GM21576 (cell line): ENCODE results near the gene ATF4.
"Not testable (repeated sequence)": the region's sequence is repeated elsewhere in the genome, so short reads cannot be mapped to it uniquely, and the experiment has no call there.

ENCODE experiments used
- ATAC-seq: cut with Tn5 transposase; IDR thresholded peaks from one replicate; pipeline ENCODE4 v1.9.1; 2021; ENCODE audit warnings: mild to moderate bottlenecking, moderate library complexity; ENCODE audit not compliant: unreplicated experiment

ATF4 gene

DNA sequence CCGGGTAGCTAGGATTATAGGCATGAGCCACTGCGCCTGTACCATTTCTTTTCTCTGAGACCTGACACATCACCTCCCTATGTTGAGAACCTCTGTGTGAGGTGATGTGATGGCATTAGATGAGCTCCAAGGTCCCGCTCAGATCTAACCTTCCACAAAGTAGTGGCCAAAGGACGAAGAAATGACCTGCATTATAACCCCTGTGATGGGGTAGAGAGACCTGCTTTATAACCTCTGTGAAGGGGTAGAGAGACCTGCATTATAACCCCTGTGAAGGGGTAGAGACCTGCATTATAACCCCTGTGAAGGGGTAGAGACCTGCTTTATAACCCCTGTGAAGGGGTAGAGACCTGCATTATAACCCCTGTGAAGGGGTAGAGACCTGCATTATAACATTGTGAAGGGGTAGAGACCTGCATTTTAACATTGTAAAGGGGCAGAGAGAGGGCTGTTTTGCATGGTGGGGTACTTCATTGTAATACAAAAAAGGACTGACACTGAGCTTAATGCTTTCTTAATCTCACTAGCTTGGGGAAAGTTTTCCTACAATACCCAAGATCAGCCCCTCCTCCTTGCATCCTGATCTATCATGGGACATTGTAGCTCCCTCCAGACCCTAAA lies 9.7 kb upstream of the ATF4 start:
- ATAC-seq = no peak

DNA sequence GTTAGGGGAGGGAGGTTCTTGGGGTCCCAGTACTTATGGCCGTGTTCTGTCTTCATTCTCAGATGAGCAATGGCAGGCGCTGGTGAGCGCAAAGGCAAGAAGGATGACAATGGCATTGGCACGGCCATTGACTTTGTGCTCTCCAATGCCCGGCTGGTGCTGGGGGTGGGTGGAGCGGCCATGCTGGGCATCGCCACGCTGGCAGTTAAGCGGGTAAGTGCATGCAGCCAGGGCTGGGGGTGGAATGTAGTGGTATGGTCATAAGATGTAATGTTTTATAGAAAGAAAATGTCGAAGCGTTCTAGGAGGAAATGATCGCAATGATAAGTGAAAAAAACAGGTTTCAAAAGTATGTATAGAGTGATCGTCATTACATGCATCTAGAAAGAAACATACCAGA lies 9.1 kb upstream of the ATF4 start:
- no peak for ATAC-seq

DNA sequence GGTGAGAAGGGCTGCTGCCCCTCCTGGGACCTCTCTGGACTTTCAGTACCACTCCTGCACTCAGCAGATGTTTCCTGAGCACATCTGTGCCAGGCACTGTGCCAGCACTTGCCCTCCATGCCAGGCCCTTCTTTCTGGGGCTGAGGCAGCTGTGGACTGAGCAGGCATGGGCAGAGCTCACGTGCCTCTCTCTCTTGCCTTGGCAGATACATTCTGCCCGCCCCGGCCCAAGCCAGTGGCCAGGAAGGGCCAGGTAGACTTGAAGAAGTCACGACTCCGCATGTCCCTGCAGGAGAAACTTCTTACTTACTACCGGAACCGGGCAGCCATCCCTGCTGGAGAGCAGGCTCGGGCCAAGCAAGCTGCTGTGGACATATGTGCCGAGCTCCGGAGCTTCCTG lies 8.3 kb upstream of the ATF4 start:
- ATAC-seq = no peak

DNA sequence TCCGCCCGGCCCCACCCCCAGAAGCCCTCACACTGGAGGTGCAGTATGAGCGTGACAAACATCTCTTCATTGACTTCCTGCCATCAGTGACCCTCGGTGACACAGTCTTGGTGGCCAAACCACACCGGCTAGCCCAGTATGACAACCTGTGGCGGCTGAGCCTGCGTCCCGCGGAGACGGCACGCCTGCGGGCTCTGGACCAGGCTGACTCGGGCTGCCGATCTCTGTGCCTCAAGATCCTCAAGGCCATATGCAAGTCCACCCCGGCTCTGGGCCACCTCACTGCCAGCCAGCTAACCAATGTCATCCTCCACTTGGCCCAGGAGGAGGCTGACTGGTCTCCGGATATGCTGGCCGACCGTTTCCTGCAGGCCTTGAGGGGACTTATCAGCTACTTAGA lies 6.6 kb upstream of the ATF4 start:
- no peak for ATAC-seq

DNA sequence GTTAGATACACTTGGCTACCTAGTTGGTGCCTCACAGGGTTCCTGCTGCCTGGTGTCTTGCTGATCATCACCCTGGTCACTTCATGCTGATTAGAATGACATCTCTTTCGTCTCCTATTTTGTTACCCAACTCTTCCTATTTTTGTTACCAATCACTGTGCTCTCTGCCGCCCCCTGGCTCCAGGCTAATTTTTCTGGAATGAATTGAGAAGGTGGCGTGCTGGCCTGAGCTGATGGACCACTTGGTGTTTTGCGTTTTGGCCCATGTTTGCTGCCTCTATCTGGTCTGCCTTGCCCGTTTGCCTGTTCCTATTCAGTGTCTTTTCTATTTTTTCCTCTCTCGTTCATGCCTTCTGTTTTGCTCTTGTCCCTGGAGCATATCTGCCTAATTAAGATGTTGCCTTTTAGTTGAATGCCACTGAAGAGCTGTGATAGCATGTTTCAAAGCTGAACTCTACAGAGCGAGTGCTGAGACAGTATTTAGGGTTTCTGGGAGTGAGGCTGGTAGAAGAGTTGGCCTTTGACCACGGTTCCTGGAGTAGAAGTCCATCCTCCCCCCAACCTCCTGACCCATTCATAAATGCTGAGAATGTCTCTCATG lies 5.9 kb upstream of the ATF4 start:
- no peak for ATAC-seq

DNA sequence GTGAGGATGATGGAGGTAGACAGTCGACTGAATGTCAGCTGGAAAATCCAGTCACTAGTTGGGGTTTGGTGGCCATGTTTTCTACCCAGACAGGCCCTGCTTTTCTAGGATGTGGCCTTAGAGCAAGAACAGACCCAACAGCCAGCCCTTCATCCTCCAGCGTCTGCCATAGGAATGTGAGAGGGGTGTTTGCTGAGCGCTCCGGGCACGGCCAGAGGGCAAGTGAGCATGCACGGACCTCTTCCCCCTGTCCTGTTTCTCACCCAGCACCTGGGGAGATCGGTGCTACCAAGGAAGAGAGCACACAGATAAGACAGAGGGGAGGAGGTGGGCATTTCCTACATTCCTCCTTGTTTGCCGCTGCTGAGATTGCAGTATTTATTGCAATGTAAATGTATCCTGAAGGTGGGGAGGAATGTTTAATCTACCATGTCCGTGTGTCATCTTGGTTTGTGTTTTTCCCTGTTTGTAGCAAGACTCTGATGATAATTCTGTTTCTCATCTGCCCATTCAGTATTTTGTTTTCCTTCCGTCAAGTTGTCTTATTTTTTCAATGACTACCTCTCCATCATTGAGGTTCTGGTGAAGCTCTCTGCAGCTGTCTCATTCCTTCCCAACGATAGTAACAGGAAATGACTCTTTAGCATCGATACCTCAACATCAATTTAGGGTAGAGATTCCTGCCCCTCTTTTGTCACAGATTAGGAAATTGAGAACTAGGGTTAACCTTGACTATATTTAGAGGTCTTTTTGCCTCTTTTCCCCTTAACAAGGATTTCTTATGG lies 4.9 kb upstream of the ATF4 start:
- no peak for ATAC-seq

DNA sequence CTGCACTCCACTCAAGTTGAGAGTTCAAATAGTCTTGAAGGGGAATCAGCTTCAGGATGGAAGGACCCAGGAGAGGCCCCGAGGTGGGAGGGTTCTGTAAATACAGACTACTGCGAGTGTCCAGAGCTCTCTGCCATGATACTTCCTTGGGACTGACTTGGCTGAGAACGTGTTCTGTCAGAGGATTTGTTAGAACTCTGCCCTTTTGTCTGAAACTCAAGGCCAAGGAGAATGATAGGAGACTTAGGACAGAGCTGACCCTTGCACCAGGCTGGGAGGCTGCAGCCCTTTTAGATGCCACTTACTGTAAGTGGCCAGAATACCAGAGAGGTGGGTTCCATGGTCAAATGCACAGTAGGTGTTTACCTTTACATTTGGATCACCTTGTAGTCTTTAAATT lies 2.9 kb upstream of the ATF4 start:
- ATAC-seq = no peak

DNA sequence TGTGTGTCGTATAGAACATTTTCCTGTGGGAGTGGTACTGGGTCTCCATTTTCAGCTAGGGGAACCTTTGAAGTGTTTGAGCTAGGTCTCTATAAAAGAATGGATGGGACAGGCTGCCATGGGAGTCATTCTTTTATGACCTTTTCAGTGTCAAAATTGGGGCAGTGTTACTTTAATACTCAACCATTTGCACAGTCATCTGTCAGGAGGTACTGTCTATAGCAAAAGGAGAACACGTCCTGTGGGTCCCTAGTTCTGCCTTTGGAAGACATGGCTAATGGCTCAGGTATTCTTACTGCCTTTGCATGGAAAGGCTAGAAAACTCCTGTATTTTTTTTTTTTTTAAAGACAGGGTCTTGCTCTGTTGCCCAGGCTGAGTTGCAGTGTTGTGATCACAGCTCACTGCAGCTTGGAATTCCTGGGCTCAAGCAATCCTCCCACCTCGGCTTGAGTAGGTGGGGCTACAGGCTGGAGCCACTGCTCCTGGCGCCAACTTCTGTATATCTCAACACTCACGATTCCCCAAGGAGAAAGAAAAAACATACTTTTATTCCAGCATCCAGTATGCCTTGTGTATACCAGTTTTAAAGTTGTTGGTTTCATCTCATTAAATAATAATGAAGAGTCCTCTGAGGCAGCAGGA lies 2.1 kb upstream of the ATF4 start:
- ATAC-seq = no peak

DNA sequence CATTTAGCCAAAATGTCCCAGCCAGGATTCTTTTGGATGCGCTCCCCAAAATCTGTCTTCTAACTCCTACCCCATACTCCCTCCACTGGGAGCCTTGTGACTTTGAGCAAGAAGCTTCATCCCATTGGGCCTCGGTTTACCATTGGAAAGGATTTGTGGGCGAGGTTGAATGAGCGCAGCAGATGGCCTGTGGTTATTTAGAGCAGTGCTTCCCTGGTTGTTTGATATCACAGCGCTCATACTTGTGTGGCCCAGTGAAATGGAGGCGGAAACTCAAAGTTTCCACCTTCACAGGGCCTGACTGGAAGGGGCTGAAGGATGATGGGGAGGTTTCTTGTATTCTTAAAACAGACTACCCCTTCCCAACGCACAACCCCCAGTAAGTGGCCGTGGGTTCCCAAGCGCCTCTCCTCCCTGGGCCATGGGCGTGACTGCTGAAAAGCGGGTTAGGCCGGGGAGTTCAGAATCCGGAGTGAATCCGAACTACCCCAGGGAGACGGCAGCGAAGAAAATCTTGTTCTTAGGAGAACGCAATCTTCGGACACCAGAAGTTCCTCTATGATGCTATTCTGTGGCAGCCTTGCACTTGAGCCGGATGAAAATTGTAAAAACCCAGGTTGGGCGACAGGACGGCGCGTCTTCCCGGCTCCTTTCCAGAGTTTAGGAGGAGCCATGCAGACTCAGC lies 1.2 kb upstream of the ATF4 start:
- ATAC-seq = no peak

DNA sequence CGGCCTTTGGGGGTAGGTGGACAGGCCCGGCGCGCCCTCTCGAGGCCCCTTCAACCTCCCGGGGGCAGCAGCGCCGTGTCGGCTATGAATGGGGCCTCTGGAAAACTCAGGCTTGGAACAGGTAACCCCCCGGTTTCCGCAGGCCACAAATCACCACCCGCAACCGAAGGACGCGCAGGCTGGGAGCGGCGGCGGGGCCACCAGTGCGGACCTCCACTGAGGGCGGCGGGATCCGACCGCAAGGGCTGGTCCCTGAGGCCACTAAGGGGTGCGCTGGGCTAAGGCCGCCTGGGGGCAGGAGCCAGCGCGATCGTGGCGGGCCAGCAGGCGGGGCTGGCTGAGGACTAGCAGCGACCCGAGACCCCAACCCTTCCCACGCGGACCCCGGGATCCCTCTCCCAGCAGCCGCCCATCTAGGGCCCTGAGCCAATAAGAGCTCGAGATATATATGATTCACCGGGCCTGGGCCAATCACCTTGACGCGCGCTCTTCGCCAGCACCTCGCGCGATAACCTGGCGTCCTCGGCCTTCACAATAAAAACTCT lies 609 bp upstream of the ATF4 start:
- ATAC-seq = peak; percentile 66

DNA sequence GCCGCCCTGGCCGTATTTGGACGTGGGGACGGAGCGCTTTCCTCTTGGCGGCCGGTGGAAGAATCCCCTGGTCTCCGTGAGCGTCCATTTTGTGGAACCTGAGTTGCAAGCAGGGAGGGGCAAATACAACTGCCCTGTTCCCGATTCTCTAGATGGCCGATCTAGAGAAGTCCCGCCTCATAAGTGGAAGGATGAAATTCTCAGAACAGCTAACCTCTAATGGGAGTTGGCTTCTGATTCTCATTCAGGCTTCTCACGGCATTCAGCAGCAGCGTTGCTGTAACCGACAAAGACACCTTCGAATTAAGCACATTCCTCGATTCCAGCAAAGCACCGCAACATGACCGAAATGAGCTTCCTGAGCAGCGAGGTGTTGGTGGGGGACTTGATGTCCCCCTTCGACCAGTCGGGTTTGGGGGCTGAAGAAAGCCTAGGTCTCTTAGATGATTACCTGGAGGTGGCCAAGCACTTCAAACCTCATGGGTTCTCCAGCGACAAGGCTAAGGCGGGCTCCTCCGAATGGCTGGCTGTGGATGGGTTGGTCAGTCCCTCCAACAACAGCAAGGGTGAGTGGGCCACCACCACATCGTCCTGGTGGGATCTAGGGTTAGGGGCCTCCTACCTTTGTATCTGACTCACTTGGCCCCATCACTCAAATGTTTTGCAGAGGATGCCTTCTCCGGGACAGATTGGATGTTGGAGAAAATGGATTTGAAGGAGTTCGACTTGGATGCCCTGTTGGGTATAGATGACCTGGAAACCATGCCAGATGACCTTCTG lies 934 bp downstream of the ATF4 start:
- ATAC-seq = not testable (repeated sequence)

DNA sequence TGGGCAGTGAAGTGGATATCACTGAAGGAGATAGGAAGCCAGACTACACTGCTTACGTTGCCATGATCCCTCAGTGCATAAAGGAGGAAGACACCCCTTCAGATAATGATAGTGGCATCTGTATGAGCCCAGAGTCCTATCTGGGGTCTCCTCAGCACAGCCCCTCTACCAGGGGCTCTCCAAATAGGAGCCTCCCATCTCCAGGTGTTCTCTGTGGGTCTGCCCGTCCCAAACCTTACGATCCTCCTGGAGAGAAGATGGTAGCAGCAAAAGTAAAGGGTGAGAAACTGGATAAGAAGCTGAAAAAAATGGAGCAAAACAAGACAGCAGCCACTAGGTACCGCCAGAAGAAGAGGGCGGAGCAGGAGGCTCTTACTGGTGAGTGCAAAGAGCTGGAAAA lies 1.7 kb downstream of the ATF4 start:
- not testable (repeated sequence) for ATAC-seq

DNA sequence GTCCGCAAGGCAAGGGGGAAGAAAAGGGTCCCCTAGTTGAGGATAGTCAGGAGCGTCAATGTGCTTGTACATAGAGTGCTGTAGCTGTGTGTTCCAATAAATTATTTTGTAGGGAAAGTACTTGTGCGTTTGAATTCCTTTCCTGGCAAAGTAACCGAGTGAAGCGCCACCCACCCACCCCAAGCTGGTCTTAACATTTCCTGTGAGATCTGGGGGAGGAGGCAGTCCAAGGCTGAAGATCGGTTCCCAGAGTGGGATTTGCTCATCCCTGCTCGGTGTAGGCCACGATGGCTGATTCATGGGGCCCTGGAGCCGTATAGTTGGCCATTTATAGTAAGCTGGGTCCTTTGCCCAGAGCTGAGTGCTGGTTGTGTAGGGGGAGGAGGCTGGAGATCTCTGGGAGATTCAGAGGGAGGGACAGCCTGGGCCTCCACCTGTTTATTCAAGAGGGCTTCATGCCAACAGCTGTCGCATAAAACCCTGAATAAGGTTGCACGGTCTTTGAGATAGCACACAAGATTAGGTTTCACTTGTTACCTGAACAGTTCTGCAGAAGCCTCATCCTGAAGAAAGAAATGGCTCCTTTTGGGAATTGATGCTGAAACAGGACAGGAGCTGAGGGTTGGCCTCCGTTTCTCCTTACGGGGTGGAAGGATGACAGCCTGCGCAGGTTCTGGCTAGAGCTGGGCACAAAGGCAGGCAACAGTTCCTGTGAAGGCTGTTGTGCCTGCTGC lies 2.4 kb downstream of the ATF4 start:
- no peak for ATAC-seq

DNA sequence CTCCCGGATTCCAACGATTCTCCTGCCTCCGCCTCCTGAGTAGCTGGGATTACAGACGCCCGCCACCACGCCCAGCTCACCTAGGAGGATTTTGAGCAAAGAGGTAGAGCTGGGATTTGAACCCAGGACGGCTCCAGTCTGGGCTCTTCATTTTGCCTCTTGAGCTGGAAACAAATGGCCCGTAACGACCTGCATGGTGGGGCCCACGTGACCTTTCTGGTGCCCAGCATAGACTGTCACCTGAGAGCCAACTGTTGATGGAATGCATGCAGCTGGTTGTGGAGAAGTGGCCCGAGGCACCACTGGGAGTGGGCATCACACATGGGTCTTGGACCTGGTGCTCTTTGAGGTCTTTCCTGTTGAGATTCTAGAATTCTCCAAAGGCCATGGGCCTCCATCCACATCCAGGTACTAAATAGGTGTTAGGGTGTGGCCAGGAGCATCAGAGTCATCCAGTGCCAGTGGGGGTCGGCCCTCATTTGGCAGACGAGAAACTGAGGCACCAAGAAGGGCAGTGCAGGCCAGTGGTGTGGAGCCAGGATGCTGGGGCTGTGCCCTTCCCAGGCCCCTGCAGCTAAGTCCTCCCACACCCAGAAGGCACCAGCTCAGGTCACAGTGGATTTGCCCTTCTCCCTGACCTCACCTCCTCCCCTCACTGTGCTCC lies 3.9 kb downstream of the ATF4 start:
- no peak for ATAC-seq

DNA sequence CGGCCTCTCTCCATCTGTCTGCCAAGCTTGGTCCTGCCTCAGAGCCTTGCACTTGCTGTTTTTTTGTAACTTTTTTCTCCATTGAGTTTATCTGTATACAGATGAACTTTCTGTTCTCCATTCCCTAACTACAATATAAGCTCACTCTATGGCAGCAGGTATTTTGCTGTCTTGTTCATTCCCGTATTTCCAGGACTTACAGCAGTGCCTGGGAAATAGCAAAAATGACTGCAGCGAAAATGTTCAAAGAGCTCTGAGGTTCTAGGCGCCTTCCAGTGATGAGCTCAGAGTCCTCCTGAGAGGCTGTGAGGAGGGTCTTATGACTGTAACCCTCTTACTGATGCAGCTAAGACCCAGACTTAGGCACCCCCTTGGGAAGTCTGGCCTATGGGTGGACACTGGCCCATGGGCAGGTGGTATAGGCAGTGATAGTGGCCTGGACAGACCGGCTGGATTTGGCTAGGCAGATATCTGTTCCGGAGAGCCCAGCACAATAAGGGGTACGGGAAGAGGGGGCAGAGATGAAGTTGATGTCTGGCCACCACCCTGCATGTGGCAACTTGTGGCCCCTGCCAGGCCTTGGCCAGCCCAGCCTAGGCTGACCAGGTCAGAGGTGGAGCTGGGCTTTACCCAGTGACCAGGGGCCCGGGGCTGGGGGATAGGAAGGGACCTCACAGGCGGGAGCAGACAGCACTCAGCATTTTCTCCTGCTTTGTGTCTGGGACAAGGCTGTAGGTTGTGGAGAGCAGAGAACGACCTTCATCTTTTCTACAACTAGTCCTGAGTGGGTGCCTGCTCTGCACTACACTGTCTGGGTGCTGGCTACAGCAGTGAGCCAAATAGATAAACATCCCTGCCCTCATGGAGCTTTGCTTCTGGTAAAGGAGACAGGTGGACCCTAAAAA lies 4.6 kb downstream of the ATF4 start:
- ATAC-seq = no peak

DNA sequence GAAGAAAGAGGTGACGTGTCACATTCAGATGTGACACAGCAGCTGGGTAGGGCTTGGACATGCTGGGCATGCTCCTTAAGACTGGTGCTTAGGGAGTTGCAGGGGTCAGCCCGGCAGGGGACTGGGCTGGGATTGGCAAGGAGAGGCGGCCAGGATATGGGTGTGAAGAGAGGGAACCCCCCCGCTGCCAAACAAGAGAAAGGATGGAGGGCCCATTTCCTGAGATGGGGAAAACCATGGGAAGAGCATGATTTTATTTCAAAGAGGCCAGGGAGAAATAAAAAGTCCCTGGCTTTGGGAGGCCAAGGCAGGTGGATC lies 5.3 kb downstream of the ATF4 start:
- no peak for ATAC-seq

DNA sequence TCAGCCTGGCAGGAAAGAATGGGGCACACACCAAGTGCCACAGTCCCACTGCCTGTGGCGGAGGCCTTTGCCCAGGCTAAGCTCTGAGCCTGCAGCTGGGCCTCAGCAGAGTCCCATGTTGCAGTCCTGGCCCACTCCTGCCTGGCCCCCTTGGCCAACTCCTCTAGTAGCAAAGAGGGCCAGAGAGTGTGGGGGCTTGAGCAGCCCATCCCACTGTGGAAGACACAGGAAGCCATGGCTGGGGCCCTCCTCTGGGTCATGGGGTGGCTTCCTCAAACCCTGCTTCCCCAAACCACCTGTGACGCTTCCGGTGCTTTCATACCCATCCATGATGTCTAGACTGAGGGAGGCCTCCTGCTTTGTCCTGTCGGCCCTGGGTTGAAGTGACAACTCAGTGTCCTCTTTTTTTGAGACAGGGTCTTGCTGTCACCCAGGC lies 6.4 kb downstream of the ATF4 start:
- no peak for ATAC-seq

DNA sequence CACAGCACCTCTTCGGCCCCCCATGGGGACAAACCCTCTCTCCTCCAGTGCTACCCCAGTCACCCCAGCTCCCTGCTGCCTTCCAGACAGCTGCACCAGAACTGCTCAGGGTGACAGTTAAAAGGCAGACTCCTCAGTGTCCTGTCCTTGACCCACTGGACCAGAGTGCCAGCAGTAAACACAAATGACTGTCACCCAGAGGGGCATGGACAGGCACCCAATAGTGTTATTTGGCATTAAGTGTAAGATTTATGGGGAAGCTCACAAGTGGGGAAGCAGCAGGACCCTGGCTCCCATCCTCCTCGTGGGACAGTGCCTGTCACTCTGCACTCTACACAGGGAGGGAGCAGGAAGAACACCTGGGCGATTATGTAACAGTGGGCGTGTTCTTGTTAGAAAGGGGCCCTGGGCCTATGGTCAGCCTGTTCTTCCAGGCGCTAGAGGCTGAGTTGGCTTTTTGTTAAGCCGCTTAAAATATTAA lies 7.2 kb downstream of the ATF4 start:
- no peak for ATAC-seq
